ENCODE measurements around the gene TUBGCP6.

DNA sequence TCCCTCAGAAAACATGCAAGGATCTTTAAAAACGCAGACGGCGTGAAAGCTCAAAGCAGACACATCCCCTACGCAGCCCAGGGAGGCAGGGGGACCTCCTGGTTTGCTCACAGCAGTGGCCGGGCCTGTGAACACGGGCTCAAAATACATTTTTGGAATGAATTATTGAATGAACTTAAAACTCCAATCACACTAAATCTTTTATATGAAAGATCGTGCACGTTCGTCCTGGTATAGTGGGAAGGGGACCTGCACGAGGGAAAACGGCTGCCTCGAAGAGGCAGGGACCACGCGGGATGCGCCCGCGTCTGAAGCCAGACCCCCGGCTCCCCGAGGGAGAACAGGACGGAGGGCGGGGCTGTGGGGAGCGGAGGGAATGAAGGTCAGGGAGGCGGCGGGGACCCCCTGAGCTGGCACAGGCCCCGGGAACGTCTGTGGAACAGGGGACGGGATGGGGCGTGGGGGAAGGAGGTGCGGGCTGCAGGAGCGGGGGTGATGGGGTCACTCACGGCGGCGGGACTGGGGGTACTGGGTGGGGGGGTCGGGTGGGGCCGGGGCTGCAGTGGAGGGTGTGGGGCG is 75.6 kb downstream of the TUBGCP6 start:
- TF ChIP-seq, protein P1, sequence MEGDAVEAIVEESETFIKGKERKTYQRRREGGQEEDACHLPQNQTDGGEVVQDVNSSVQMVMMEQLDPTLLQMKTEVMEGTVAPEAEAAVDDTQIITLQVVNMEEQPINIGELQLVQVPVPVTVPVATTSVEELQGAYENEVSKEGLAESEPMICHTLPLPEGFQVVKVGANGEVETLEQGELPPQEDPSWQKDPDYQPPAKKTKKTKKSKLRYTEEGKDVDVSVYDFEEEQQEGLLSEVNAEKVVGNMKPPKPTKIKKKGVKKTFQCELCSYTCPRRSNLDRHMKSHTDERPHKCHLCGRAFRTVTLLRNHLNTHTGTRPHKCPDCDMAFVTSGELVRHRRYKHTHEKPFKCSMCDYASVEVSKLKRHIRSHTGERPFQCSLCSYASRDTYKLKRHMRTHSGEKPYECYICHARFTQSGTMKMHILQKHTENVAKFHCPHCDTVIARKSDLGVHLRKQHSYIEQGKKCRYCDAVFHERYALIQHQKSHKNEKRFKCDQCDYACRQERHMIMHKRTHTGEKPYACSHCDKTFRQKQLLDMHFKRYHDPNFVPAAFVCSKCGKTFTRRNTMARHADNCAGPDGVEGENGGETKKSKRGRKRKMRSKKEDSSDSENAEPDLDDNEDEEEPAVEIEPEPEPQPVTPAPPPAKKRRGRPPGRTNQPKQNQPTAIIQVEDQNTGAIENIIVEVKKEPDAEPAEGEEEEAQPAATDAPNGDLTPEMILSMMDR (IDR thresholded peaks at IDR 0.05; ENCODE audit: poor library complexity, severe bottlenecking) = no peak
- TF ChIP-seq RAD21 (conservative IDR thresholded peaks at IDR 0.05) (no peak), POLR2AphosphoS5 (IDR thresholded peaks at IDR 0.05) (no peak), EP300 (conservative IDR thresholded peaks at IDR 0.05; ENCODE audit: poor library complexity, severe bottlenecking) (no peak), EZH2 (IDR thresholded peaks at IDR 0.05; ENCODE audit: borderline replicate concordance, insufficient read depth, low read length, poor library complexity, severe bottlenecking) (no peak), MXI1 (conservative IDR thresholded peaks at IDR 0.05; ENCODE audit: poor library complexity, severe bottlenecking) (no peak), SMC3 (conservative IDR thresholded peaks at IDR 0.05; ENCODE audit: poor library complexity) (no peak), TAF1 (IDR thresholded peaks at IDR 0.05; ENCODE audit: low read depth) (no peak)
- TF ChIP-seq, protein P2, sequence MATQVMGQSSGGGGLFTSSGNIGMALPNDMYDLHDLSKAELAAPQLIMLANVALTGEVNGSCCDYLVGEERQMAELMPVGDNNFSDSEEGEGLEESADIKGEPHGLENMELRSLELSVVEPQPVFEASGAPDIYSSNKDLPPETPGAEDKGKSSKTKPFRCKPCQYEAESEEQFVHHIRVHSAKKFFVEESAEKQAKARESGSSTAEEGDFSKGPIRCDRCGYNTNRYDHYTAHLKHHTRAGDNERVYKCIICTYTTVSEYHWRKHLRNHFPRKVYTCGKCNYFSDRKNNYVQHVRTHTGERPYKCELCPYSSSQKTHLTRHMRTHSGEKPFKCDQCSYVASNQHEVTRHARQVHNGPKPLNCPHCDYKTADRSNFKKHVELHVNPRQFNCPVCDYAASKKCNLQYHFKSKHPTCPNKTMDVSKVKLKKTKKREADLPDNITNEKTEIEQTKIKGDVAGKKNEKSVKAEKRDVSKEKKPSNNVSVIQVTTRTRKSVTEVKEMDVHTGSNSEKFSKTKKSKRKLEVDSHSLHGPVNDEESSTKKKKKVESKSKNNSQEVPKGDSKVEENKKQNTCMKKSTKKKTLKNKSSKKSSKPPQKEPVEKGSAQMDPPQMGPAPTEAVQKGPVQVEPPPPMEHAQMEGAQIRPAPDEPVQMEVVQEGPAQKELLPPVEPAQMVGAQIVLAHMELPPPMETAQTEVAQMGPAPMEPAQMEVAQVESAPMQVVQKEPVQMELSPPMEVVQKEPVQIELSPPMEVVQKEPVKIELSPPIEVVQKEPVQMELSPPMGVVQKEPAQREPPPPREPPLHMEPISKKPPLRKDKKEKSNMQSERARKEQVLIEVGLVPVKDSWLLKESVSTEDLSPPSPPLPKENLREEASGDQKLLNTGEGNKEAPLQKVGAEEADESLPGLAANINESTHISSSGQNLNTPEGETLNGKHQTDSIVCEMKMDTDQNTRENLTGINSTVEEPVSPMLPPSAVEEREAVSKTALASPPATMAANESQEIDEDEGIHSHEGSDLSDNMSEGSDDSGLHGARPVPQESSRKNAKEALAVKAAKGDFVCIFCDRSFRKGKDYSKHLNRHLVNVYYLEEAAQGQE (IDR thresholded peaks at IDR 0.05; ENCODE audit: borderline replicate concordance) = no peak

Data from neural cell (in vitro differentiated cells).